T-cell (primary cell): Measurements from ENCODE around the gene ALCAM. TPM values are rescaled to one million over a fixed set of nuclear protein-coding genes. Genes with fewer than 3 reads are reported as not detected.

Experiments
- ATAC-seq, 4 experiments: fragments of 200-7000 bp in 3 of 4; fragments of 150-1000 bp in 1 of 4; cut with Tn5 transposase; replicated peaks in 1 of 4; 1 replicate in 3 of 4; 2 replicates in 1 of 4; pipeline ENCODE4 v1.10.0; 2021; ENCODE audit warnings: moderate library complexity in 3 of 4, mild to moderate bottlenecking in 2 of 4, moderate number of reproducible peaks in 1 of 4
- CTCF ChIA-PET, 2 donors: fragments of 300-600 bp; sonication (Branson Sonifier 250); formaldehyde crosslinking; loops; one replicate each; lab custom pipeline; 2022; ENCODE audit warnings: antibody characterized with exemption in 2 of 2; lab: Charles Lee
- POLR2A ChIA-PET, 2 donors: fragments of 300-600 bp; sonication (Branson Sonifier 250); formaldehyde crosslinking; loops; one replicate each; lab custom pipeline; 2022; ENCODE audit warnings: antibody characterized with exemption in 2 of 2; lab: Charles Lee
- DNase-seq, 35 experiments: peaks; one replicate each; pipeline versions ENCODE4 v3.0.0 to v3.0.0-alpha.2; 2013 to 2023
- H3K27ac ChIP-seq: one replicate; pipeline ENCODE4 v1.5.1; 2013; ENCODE audit warnings: low read length
- H3K27me3 ChIP-seq, 2 experiments: replicated peaks in 1 of 2; 1 replicate in 1 of 2; 2 replicates in 1 of 2; pipeline versions ENCODE4 v1.6.1 to v1.7.0; 2013; ENCODE audit warnings: low read length in 1 of 2, mixed read lengths in 1 of 2; ENCODE audit not compliant: control insufficient read depth in 2 of 2, insufficient read depth in 2 of 2; ENCODE audit errors: extremely low read depth in 1 of 2
- H3K36me3 ChIP-seq, 2 donors: 1 replicate in 1 of 2; 2 replicates in 1 of 2; pipeline versions ENCODE4 v1.6.1 to v1.7.0; 2013; ENCODE audit warnings: low read length in 1 of 2; ENCODE audit not compliant: control insufficient read depth in 2 of 2, insufficient read depth in 1 of 2; ENCODE audit errors: extremely low read depth in 1 of 2
- H3K4me1 ChIP-seq, 2 experiments: 1 replicate in 1 of 2; 2 replicates in 1 of 2; pipeline versions ENCODE4 v1.6.1 to v1.7.0; 2013; ENCODE audit warnings: low read length in 2 of 2, mixed read lengths in 1 of 2; ENCODE audit not compliant: insufficient read depth in 2 of 2, control insufficient read depth in 1 of 2; ENCODE audit errors: extremely low read depth in 1 of 2
- H3K4me3 ChIP-seq, 2 donors: 1 replicate in 1 of 2; 2 replicates in 1 of 2; pipeline versions ENCODE4 v1.5.1 to v1.7.0; 2013; ENCODE audit warnings: mild to moderate bottlenecking in 2 of 2, low read length in 1 of 2, moderate library complexity in 1 of 2; ENCODE audit not compliant: control insufficient read depth in 1 of 2; ENCODE audit errors: extremely low read depth in 1 of 2
- H3K9me3 ChIP-seq: 2 replicates; pipeline ENCODE4 v1.7.0; 2013
- H3K27ac Mint-ChIP-seq, 2 donors: one replicate each; pipeline ENCODE4 v1.8.0; 2020 to 2021; ENCODE audit warnings: mild to moderate bottlenecking in 2 of 2, mixed read lengths in 2 of 2
- H3K27me3 Mint-ChIP-seq, 2 donors: one replicate each; pipeline ENCODE4 v1.8.0; 2021 to 2022; ENCODE audit warnings: mixed read lengths in 2 of 2
- H3K36me3 Mint-ChIP-seq: one replicate; pipeline ENCODE4 v1.8.0; 2021; ENCODE audit warnings: mixed read lengths
- H3K4me1 Mint-ChIP-seq, 3 donors: one replicate each; pipeline ENCODE4 v1.8.0; 2020 to 2022; ENCODE audit warnings: mixed read lengths in 3 of 3, mild to moderate bottlenecking in 1 of 3
- H3K4me3 Mint-ChIP-seq, 3 donors: one replicate each; pipeline ENCODE4 v1.8.0; 2020 to 2022; ENCODE audit warnings: mild to moderate bottlenecking in 3 of 3, mixed read lengths in 3 of 3, moderate library complexity in 3 of 3
- H3K9me3 Mint-ChIP-seq, 3 donors: one replicate each; pipeline ENCODE4 v1.8.0; 2020 to 2022; ENCODE audit warnings: mixed read lengths in 3 of 3
- WGBS: methylation state at CpG from one replicate; pipeline ENCODE4 v1.1.5; 2013; ENCODE audit warnings: missing lambda C conversion rate; ENCODE audit not compliant: insufficient coverage; 5-methylcytosine and 5-hydroxymethylcytosine counted together
- total RNA-seq, 35 experiments: library from RNA in 6 of 35; stranded (reverse) in 6 of 35; fragments of 120-200 nt in 1 of 35; gene quantifications; one replicate each; pipeline versions ENCODE4 v1.2.1 to v1.2.4 and lab custom pipeline; 2013 to 2026

The ALCAM gene
- total RNA-seq, 5 donors from 2014 or later (not counting 1 experiment from before 2014, with no cell fraction given): 3.4 to 6.2 (median 4.6) TPM

DNA sequence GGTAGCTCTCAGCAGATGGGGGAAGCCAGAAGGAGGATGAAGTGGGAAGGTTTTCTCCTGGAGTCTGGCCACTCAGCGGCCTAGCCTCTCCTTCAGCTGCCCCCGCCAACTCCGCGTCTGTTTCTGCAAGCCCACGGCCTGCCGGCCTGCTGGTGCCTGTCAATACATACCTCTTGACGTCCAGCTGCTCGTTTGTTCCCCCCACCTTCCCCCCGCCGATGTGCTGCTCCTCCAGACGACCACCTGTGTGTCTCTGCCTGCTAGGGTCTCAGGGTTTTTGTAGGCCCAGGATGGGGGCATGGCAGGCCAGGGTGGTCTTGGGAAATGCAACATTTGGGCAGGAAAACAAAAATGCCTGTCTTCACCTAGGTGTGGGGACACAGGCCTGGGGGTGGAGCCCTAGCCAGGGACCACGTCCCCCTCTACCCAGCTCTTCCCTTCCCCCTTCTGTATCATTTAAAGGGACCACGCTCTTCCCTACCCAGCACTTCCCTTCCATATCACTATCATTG, 137.8 kb downstream of the ALCAM start:
- Mint-ChIP-seq H3K4me1 (no peaks in the 10 kb centered on the region), H3K9me3 (no peaks in the 10 kb centered on the region), H3K27me3 (no peaks in the 10 kb centered on the region), H3K27ac (no peak overlapping the region), H3K36me3 (no peaks in the 10 kb centered on the region), H3K4me3 (no peak overlapping the region)
- no peak for DNase-seq
- no peaks in the 10 kb centered on the region for H3K4me1 ChIP-seq
- ChIA-PET CTCF (interaction anchor here in 1 of 2 donors (1.1 kb wide), 1 partner anchor 13 kb away, joined by 5 read pairs; no protein-coding TSS in a partner anchor), POLR2A (no interaction called here)
- H3K36me3 ChIP-seq: no peaks in the 10 kb centered on the region
- no peaks in the 10 kb centered on the region for H3K9me3 ChIP-seq
- H3K27ac ChIP-seq: no peak overlapping the region
- no peaks in the 10 kb centered on the region for H3K27me3 ChIP-seq
- no peak overlapping the region for H3K4me3 ChIP-seq
- WGBS: 91% methylated on average over 13 of the region's 13 CpGs
- ATAC-seq: no peak

DNA sequence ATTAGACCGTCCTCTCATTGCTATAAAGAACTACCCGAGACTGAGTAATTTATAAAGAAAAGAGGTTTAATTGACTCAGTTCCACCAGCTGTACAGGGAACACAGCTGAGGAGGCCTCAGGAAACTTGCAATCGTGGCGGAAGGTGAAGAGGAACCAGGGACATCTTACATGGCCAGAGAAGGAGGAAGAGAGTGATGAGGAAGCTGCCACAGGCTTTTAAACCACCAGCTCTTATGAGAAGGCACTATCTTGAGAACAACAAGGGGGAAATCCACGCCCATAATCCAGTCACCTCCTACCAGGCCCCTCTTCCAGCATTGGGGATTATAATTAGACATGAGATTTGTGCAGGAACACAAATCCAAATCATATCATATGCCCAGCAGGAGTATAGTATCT, 138.5 kb downstream of the ALCAM start:
- Mint-ChIP-seq H3K9me3 (no peaks in the 10 kb centered on the region), H3K27me3 (no peaks in the 10 kb centered on the region)
- CTCF ChIA-PET: interaction anchor here in 1 of 2 donors (1.6 kb wide), 1 partner anchor 13 kb away, joined by 4 read pairs; no protein-coding TSS in a partner anchor

DNA sequence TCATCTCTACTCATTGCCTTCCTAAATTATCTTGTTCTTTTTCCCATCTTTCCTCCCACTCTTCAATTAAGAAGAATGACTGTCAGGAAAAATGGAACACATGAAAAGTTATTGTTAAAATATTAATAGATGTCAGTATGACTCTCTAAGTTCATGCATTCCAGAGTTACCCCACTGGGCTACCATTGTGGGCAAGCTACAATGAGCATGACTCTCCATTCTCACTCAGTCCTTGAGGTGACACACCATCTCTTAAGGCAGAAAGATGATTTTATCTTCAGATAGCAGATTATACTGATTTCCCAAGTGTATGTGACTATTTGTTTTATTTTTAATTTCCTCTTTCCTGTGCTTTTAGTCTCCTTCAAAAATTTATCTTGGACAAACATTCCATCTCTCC, 144.3 kb downstream of the ALCAM start:
- DNase-seq (no peak), ATAC-seq (no peak)
- Mint-ChIP-seq H3K4me1 (no peaks in the 10 kb centered on the region), H3K27me3 (no peaks in the 10 kb centered on the region), H3K27ac (no peak overlapping the region), H3K36me3 (no peaks in the 10 kb centered on the region), H3K9me3 (no peaks in the 10 kb centered on the region), H3K4me3 (no peak overlapping the region)
- no peaks in the 10 kb centered on the region for H3K36me3 ChIP-seq
- no peaks in the 10 kb centered on the region for H3K27me3 ChIP-seq
- no peaks in the 10 kb centered on the region for H3K9me3 ChIP-seq
- ChIA-PET POLR2A (interaction anchor here in 1 of 2 donors (0.7 kb wide), 1 partner anchor 12 kb away, joined by 3 read pairs; no protein-coding TSS in a partner anchor), CTCF (no interaction called here)
- H3K4me3 ChIP-seq: no peak overlapping the region
- H3K27ac ChIP-seq: no peak overlapping the region
- H3K4me1 ChIP-seq: no peaks in the 10 kb centered on the region

More for the DNA sequence above, 138.5 kb downstream of the ALCAM start:
- Histone ChIP-seq H3K27me3 (no peaks in the 10 kb centered on the region), H3K9me3 (no peaks in the 10 kb centered on the region), H3K4me1 (no peaks in the 10 kb centered on the region), H3K27ac (no peak overlapping the region), H3K4me3 (no peak overlapping the region), H3K36me3 (no peaks in the 10 kb centered on the region)
- Mint-ChIP-seq H3K36me3 (no peaks in the 10 kb centered on the region), H3K4me1 (no peaks in the 10 kb centered on the region), H3K4me3 (no peak overlapping the region), H3K27ac (no peak overlapping the region)
- POLR2A ChIA-PET: interaction anchor here in 1 of 2 donors (0.6 to 0.7 kb wide), 2 partner anchors 73 to 97 kb away, joined by 3 read pairs; no protein-coding TSS in a partner anchor
- ATAC-seq: no peak
- no CpG with 5 or more reads among the region's 5 CpGs for WGBS
- no peak for DNase-seq

DNA sequence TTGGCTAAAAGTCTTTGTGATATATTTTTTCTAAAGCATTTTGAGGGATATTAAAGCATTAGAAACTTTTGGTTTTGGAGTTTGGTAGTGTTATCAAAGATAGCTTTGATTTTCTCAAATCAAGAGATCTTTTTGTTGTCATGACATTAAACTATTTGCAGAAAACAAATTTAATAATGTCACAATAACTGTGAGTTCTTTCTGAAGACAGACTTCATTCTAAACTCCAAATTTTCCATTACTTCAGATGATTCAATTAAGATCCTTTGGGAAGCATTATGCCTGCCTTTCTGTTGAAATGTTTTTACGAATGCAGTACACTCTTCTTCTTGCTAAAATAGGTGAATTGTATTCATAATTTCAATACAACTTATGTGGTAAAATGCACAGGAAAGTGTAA, 145.4 kb downstream of the ALCAM start:
- Mint-ChIP-seq H3K27me3 (no peaks in the 10 kb centered on the region), H3K4me3 (no peak overlapping the region), H3K27ac (no peak overlapping the region), H3K9me3 (no peaks in the 10 kb centered on the region), H3K4me1 (no peaks in the 10 kb centered on the region), H3K36me3 (no peaks in the 10 kb centered on the region)
- DNase-seq (no peak), ATAC-seq (no peak)
- no peaks in the 10 kb centered on the region for H3K27me3 ChIP-seq
- H3K4me1 ChIP-seq: no peaks in the 10 kb centered on the region
- no CpG with 5 or more reads among the region's 1 CpG for WGBS
- H3K27ac ChIP-seq: no peak overlapping the region
- H3K4me3 ChIP-seq: no peak overlapping the region
- ChIA-PET CTCF (interaction anchor here in 1 of 2 donors (0.5 kb wide), 1 partner anchor 15 kb away, joined by 5 read pairs; no protein-coding TSS in a partner anchor), POLR2A (no interaction called here)
- H3K36me3 ChIP-seq: no peaks in the 10 kb centered on the region
- H3K9me3 ChIP-seq: no peaks in the 10 kb centered on the region

DNA sequence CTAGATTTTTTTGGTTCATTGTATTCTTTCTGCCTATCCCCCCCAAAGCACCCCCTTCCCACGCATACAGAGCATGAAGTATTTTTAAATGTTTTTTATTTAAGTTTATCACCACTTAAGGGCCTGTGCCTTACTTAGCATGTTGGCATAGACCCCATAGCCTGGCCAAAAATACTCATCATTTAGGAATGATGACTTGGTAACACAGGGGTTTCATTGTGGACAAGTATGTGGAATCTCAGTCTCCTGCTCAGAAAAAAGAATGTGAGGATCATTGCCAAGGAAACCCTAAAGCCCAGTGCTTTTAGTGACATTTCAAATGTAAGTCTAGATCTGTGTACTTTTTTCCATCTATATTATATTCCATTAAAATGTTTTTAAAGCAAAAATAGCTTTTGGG, 146.3 kb downstream of the ALCAM start:
- no peak overlapping the region for H3K27ac Mint-ChIP-seq
- no peak overlapping the region for H3K27ac ChIP-seq
- DNase-seq (no peak), ATAC-seq (no peak)
- H3K9me3 Mint-ChIP-seq: no peaks in the 10 kb centered on the region
- H3K36me3 ChIP-seq: no peaks in the 10 kb centered on the region
- ChIA-PET POLR2A (no interaction called here), CTCF (no interaction called here)
- no peaks in the 10 kb centered on the region for H3K4me1 Mint-ChIP-seq
- H3K27me3 Mint-ChIP-seq: no peaks in the 10 kb centered on the region
- no peaks in the 10 kb centered on the region for H3K36me3 Mint-ChIP-seq
- WGBS: no CpG with 5 or more reads among the region's 1 CpG
- no peaks in the 10 kb centered on the region for H3K27me3 ChIP-seq
- no peaks in the 10 kb centered on the region for H3K9me3 ChIP-seq
- no peaks in the 10 kb centered on the region for H3K4me1 ChIP-seq
- no peak overlapping the region for H3K4me3 ChIP-seq
- no peak overlapping the region for H3K4me3 Mint-ChIP-seq

DNA sequence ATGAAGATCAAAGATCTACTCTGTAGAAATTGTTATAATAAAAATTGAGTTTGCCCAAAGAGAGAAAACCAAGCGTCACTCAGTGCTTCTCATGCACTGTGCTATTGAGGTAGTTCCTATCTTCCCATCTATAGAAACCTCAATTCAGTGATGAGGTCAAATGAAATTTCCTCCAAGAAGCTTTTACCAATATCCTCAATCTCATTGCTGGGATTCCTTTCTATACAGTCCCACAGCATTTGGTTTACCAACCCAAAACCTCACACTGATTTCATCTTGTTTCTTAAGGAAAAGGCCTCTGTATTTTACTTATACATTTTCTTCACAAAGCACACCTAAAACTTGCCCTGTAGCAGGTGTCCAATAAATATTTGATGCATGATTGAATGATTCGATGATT, 147.2 kb downstream of the ALCAM start:
- peaks cover 3% of the 10 kb centered on the region in 3 donors for H3K4me1 Mint-ChIP-seq
- DNase-seq (no peak), ATAC-seq (no peak)
- Histone ChIP-seq H3K4me1 (no peaks in the 10 kb centered on the region), H3K4me3 (no peak overlapping the region), H3K36me3 (no peaks in the 10 kb centered on the region), H3K9me3 (no peaks in the 10 kb centered on the region), H3K27me3 (no peaks in the 10 kb centered on the region), H3K27ac (no peak overlapping the region)
- POLR2A ChIA-PET: no interaction called here
- H3K27me3 Mint-ChIP-seq: no peaks in the 10 kb centered on the region
- no peaks in the 10 kb centered on the region for H3K9me3 Mint-ChIP-seq
- no peak overlapping the region for H3K4me3 Mint-ChIP-seq
- CTCF ChIA-PET: no interaction called here
- no CpG with 5 or more reads among the region's 2 CpGs for WGBS
- H3K36me3 Mint-ChIP-seq: no peaks in the 10 kb centered on the region
- H3K27ac Mint-ChIP-seq: no peak overlapping the region
